ENCODE data around the gene CD58.

CD58 gene

GRCh38 chr1:116508085-116508983, 62.5 kb downstream of the CD58 start:
- DNase-seq = no peak

- DNase-seq = no peak
These were observed 63.2 kb downstream of the CD58 start for GRCh38 chr1:116507631-116508030.

- no peak for DNase-seq
These were observed 64.5 kb downstream of the CD58 start for GRCh38 chr1:116506132-116507004.

- peak; percentile 72 for DNase-seq
These were observed 66.3 kb downstream of the CD58 start for GRCh38 chr1:116504308-116505156.

GRCh38 chr1:116503546-116504307, 67.1 kb downstream of the CD58 start:
- DNase-seq = no peak

GRCh38 chr1:116502671-116503314, 68.0 kb downstream of the CD58 start:
- no peak for DNase-seq

- no peak for DNase-seq
These were observed 69.0 kb downstream of the CD58 start for GRCh38 chr1:116501870-116502244.

- no peak for DNase-seq
These were observed 69.5 kb downstream of the CD58 start for GRCh38 chr1:116501125-116501869.

- peak; percentile 44 for DNase-seq
These were observed 71.8 kb downstream of the CD58 start for GRCh38 chr1:116498789-116499628.

GRCh38 chr1:116497656-116498055, 73.2 kb downstream of the CD58 start:
- DNase-seq = no peak

- DNase-seq = no peak
These were observed 73.9 kb downstream of the CD58 start for GRCh38 chr1:116496898-116497297.

GRCh38 chr1:116496380-116496779, 74.4 kb downstream of the CD58 start:
- DNase-seq = no peak

GRCh38 chr1:116495535-116495934, 75.3 kb downstream of the CD58 start:
- DNase-seq = no peak

GRCh38 chr1:116494745-116495144, 76.1 kb downstream of the CD58 start:
- DNase-seq = no peak

- no peak for DNase-seq
These were observed 76.5 kb downstream of the CD58 start for GRCh38 chr1:116494353-116494692.

GRCh38 chr1:116493484-116494352, 77.1 kb downstream of the CD58 start:
- DNase-seq = no peak

GRCh38 chr1:116493036-116493435, 77.8 kb downstream of the CD58 start:
- DNase-seq = no peak

GRCh38 chr1:116492358-116492811, 78.4 kb downstream of the CD58 start:
- no peak for DNase-seq
